ENCODE results near the gene CAMSAP2.

- TF ChIP-seq CTCF (IDR thresholded peaks at IDR 0.05) = no peak
- TF ChIP-seq POLR2A (IDR thresholded peaks at IDR 0.05) = no peak
These were observed 150.9 kb downstream of the CAMSAP2 start for GRCh38 chr1:200889571-200889970.
